WTC11 (cell line): Measurements from ENCODE around the gene CPAMD8.

Experiments used
- CTCF ChIP-seq: fragments of 200-600 bp; IDR thresholded peaks from 2 replicates; pipeline ENCODE4 v1.8.0; 2022; ENCODE audit warnings: antibody characterized with exemption
- PRRX2 ChIP-seq: fragments of 250-450 bp; sonication (Bioruptor Pico); IDR thresholded peaks from 2 replicates; pipeline ENCODE4 v1.8.0; 2021; ENCODE audit warnings: mild to moderate bottlenecking

DNA sequence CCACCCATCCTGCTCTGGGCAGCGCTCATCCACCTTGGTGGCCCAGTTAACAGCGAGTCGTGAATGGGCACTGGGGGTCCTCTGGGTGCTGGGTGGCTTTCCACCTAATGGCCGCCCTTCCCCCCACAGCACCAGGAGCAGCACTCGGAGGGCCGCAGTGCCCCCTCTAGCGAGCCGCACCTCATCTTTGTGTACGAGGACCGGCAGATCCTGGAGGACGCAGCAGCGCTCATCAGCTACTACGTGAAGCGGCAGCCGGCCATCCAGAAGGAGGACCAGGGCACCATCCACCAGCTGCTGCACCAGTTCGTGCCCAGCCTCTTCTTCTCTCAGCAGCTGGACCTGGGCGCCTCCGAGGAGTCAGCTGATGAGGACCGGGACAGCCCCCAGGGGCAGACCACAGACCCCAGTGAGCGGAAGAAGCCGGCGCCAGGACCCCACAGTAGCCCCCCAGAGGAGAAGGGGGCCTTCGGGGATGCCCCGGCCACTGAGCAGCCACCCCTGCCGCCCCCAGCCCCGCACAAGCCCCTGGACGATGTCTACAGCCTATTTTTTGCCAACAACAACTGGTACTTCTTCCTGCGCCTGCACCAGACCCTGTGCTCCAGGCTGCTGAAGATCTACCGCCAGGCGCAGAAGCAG, 157.2 kb downstream of the CPAMD8 start:
- TF ChIP-seq CTCF (no peak), PRRX2 (CRISPR knock-in tag) (no peak)
